GM23248 (cell line): Measurements from ENCODE around the gene CIRBP.

Experiments
- EZH2 ChIP-seq: fragments of 200-600 bp; sonication (generic); IDR thresholded peaks from 2 replicates; pipeline ENCODE4 v1.6.1; 2018; ENCODE audit warnings: antibody characterized with exemption, mild to moderate bottlenecking; ENCODE audit not compliant: insufficient read depth, poor library complexity, severe bottlenecking
- EZH2phosphoT487 ChIP-seq: fragments of 200-600 bp; sonication (generic); IDR thresholded peaks from 2 replicates; pipeline ENCODE4 v1.6.1; 2018; ENCODE audit warnings: antibody characterized with exemption, moderate library complexity, mild to moderate bottlenecking, low read depth; ENCODE audit not compliant: insufficient read depth

- TF ChIP-seq EZH2 = no peak
- TF ChIP-seq EZH2phosphoT487 = no peak
Observed at GRCh38 chr19:1233115-1233667, 35.9 kb upstream of the CIRBP start.
